Psoas muscle (tissue), 8 donors: ENCODE results near the gene PHOX2A. TPM values are rescaled to one million over a fixed set of nuclear protein-coding genes. Genes with fewer than 3 reads are reported as not detected.

ENCODE experiments used
- ATAC-seq, 4 donors: fragments of 200-7000 bp; cut with Tn5 transposase; one replicate each; pipeline ENCODE4 v1.9.1; 2020; ENCODE audit warnings: moderate library complexity in 3 of 4, mild to moderate bottlenecking in 2 of 4
- DNase-seq, 2 donors: peaks; one replicate each; pipeline ENCODE4 v3.0.0-alpha.2; 2020
- H3K27ac ChIP-seq: fragments of 200-600 bp; one replicate; pipeline ENCODE4 v1.8.0; 2022
- H3K27me3 ChIP-seq, 3 donors: fragments of 200-600 bp in 1 of 3; one replicate each; pipeline versions ENCODE4 v1.6.1 to v1.8.0; 2013 to 2022; ENCODE audit warnings: low read length in 2 of 3, mild to moderate bottlenecking in 2 of 3, moderate library complexity in 1 of 3; ENCODE audit not compliant: insufficient read depth in 3 of 3
- H3K36me3 ChIP-seq, 2 donors: fragments of 200-600 bp in 1 of 2; one replicate each; pipeline versions ENCODE4 v1.6.1 to v1.8.0; 2013 to 2022; ENCODE audit warnings: low read depth in 1 of 2, mild to moderate bottlenecking in 1 of 2, moderate library complexity in 1 of 2; ENCODE audit not compliant: insufficient read depth in 1 of 2
- H3K4me1 ChIP-seq: fragments of 200-600 bp; one replicate; pipeline ENCODE4 v1.8.0; 2022
- H3K4me3 ChIP-seq: fragments of 200-600 bp; one replicate; pipeline ENCODE4 v1.8.0; 2022; ENCODE audit warnings: mild to moderate bottlenecking
- H3K9me3 ChIP-seq: fragments of 200-600 bp; one replicate; pipeline ENCODE4 v1.8.0; 2022
- CTCF ChIP-seq: fragments of 200-600 bp; IDR thresholded peaks from one replicate; pipeline ENCODE4 v1.8.0; 2022; ENCODE audit warnings: antibody characterized with exemption
- WGBS, 3 donors: extraction: QIAGEN DNeasy Blood & Tissue Kit; methylation state at CpG; one replicate each; pipeline versions ENCODE4 v1.1.6 to v1.1.7; 2013; 5-methylcytosine and 5-hydroxymethylcytosine counted together
- intact Hi-C, 2 donors: fragments of 100-400 bp; cut with DNase I; formaldehyde crosslinking; loops; one replicate each; pipeline versions ENCODE4 v1.11.0 to v1.14.2; 2022
- polyA plus RNA-seq, 3 donors: library from polyadenylated mRNA; stranded (reverse); fragments of 200-250 nt; gene quantifications; one replicate each; pipeline ENCODE4 v1.2.3, GENCODE V29; 2013
- total RNA-seq, 4 donors: library from RNA; stranded (reverse); fragmentation: NEBNext Ultra II Directional in 2 of 4; extraction: Animal tissue kit (Norgen Biotek cat#: 25700) in 2 of 4; gene quantifications; one replicate each; pipeline versions ENCODE4 v1.2.1 to v1.2.4, GENCODE V29; 2021 to 2023
- donor health status: healthy with polysubstance abuse.
- donor health status: DM: no; HTN: no; CAD: no; lungs with moderate emphysema.
- donor health status: Bipolar disorder and iron deficiency.
- donor health status: healthy.
- donor health status: DM: yes; HTN: yes; CAD: no.
- donor health status: DM: no; HTN: no; CAD: no.
- donor health status: DM: no; HTN: no; CAD: no.
- donor health status: DM: yes; HTN: yes; CAD: no.

PHOX2A gene
- total and polyA plus RNA-seq, 7 donors = 0.07 TPM; not detected in 6

- Histone ChIP-seq H3K36me3 (no peaks in the 10 kb centered on the region), H3K4me3 (no peak overlapping the region), H3K27me3 (peaks cover 2 to 10% (median 6%) of the 10 kb centered on the region in 3 donors), H3K9me3 (no peaks in the 10 kb centered on the region), H3K4me1 (no peaks in the 10 kb centered on the region), H3K27ac (no peak overlapping the region)
- no peak for ATAC-seq
- no peak for DNase-seq
- 68 to 81% (median 72%) methylated on average over 2 of the region's 2 CpGs for WGBS, 3 donors
- TF ChIP-seq CTCF = no peak
- intact Hi-C loops = no loop called here
These were observed 40.0 kb upstream of the PHOX2A start for GRCh38 chr11:72283947-72284346.

- no peak for DNase-seq
- H3K27me3 ChIP-seq = peaks cover 2 to 10% (median 6%) of the 10 kb centered on the region in 3 donors
These were observed 36.8 kb upstream of the PHOX2A start for GRCh38 chr11:72280726-72281315.

DNA sequence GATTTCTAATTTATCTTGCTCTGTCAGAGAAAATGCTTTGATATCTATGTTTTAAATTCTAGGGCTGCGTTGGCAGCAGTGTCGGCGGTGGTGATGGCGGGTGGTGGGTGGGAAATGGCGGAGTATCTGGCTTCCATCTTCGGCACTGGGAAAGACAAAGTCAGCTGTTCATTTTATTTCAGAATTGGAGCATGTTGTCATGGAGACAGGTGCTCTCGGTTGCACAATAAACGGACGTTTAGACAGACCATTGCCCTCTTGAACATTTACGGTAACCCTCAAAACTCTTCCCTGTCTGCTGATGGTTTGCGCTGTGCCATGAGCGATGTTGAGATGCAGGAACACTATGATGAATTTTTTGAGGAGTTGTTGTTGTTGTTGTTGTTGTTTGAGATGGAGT is 36.1 kb upstream of the PHOX2A start:
- intact Hi-C loops = no loop called here
- Histone ChIP-seq H3K27me3 (peaks cover 2 to 10% (median 6%) of the 10 kb centered on the region in 3 donors), H3K9me3 (no peaks in the 10 kb centered on the region), H3K4me1 (no peaks in the 10 kb centered on the region), H3K27ac (no peak overlapping the region), H3K4me3 (no peak overlapping the region), H3K36me3 (no peaks in the 10 kb centered on the region)
- WGBS, 3 donors = 65 to 92% (median 86%) methylated on average over 12 of the region's 12 CpGs
- no peak for DNase-seq
- ATAC-seq = no peak
- TF ChIP-seq CTCF = no peak

More at GRCh38 chr11:72280726-72281315, 36.8 kb upstream of the PHOX2A start:
- no peak for TF ChIP-seq CTCF
- intact Hi-C loops = no loop called here
- no peak for ATAC-seq
- WGBS, 3 donors = 92 to 96% (median 94%) methylated on average over 24 of the region's 24 CpGs
- Histone ChIP-seq H3K36me3 (no peaks in the 10 kb centered on the region), H3K27ac (no peak overlapping the region), H3K9me3 (no peaks in the 10 kb centered on the region), H3K4me3 (no peak overlapping the region), H3K4me1 (no peaks in the 10 kb centered on the region)

DNA sequence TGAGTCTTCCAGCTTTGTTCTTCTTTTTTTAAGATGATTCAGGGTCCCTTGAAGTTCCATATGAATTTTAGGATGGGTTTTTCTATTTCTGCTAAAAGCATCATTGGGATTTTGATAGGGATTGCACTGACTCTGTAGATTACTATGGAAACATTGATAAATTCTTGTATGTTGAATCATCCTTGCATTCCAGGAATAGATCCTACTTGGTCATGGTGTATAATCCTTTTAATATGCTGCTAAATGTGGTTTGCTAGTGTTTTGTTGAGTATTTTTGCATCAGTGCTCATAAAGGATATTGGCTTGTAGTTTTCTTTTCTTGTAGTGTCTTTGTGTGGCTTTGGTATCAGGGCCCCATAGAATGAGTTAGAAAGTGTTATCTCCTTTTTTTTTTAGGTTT is 34.9 kb upstream of the PHOX2A start:
- peaks cover 2 to 10% (median 6%) of the 10 kb centered on the region in 3 donors for H3K27me3 ChIP-seq
- no peak for TF ChIP-seq CTCF
- no peak overlapping the region for H3K27ac ChIP-seq
- no peaks in the 10 kb centered on the region for H3K4me1 ChIP-seq
- H3K4me3 ChIP-seq = no peak overlapping the region
- no peaks in the 10 kb centered on the region for H3K9me3 ChIP-seq
- intact Hi-C loops = no loop called here
- H3K36me3 ChIP-seq = no peaks in the 10 kb centered on the region
- DNase-seq (no peak), ATAC-seq (no peak)

DNA sequence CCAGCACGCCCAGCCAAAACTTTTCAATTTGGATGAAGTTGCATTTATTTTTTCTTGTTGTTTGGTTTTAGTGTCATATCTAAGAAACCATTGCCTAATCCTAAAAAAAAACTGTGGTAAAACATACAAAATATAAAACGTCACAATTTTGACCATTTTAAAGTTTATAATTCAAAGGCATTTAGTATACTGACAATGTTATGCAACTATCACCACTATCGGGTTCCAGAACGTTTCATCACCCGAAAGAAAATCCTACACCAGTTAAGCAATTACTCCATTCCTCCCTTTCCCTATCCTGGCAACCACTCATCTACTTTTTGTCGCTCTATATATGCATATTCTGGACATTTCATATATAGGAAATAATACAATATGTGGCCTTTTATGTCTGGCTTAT is 30.5 kb upstream of the PHOX2A start:
- no peak for TF ChIP-seq CTCF
- WGBS, 3 donors = 77 to 84% (median 80%) methylated on average over 6 of the region's 6 CpGs
- DNase-seq (no peak), ATAC-seq (no peak)
- H3K9me3 ChIP-seq = no peaks in the 10 kb centered on the region
- intact Hi-C loops = no loop called here
- H3K27me3 ChIP-seq = peaks cover 0 to 10% (median 0%) of the 10 kb centered on the region in 3 donors
- no peaks in the 10 kb centered on the region for H3K4me1 ChIP-seq
- no peaks in the 10 kb centered on the region for H3K36me3 ChIP-seq
- H3K27ac ChIP-seq = no peak overlapping the region
- no peak overlapping the region for H3K4me3 ChIP-seq
